Thoracic aorta (tissue), 2 donors: Measurements from ENCODE around the gene MBIP. TPM values are rescaled to one million over a fixed set of nuclear protein-coding genes. Genes with fewer than 3 reads are reported as not detected.

Experiments
- ATAC-seq: fragments of 150-250 bp; one replicate; pipeline ENCODE4 v1.8.0; 2017; ENCODE audit warnings: low read depth; ENCODE audit not compliant: insufficient number of reproducible peaks, low FRiP score
- DNase-seq: peaks from one replicate; pipeline ENCODE4 v3.0.0-alpha.2; 2020; ENCODE audit warnings: low spot score
- H3K27ac ChIP-seq, 2 donors: fragments of 200-600 bp; sonication (generic); 1 replicate in 1 of 2; 2 replicates in 1 of 2; pipeline ENCODE4 v1.5.1; 2016; ENCODE audit warnings: mild to moderate bottlenecking in 2 of 2, moderate library complexity in 2 of 2
- H3K27me3 ChIP-seq: fragments of 200-600 bp; sonication (generic); replicated peaks from 2 replicates; pipeline ENCODE4 v1.6.0; 2016; ENCODE audit warnings: mild to moderate bottlenecking; ENCODE audit not compliant: insufficient read depth
- H3K36me3 ChIP-seq: fragments of 200-600 bp; sonication (generic); one replicate; pipeline ENCODE4 v1.5.1; 2016
- H3K4me1 ChIP-seq, 2 donors: fragments of 200-600 bp; sonication (generic); 1 replicate in 1 of 2; 2 replicates in 1 of 2; pipeline versions ENCODE4 v1.5.1 to v1.6.0; 2016; ENCODE audit warnings: low read depth in 2 of 2, mild to moderate bottlenecking in 1 of 2; ENCODE audit not compliant: control insufficient read depth in 1 of 2
- H3K4me3 ChIP-seq: fragments of 200-600 bp; sonication (generic); 2 replicates; pipeline ENCODE4 v1.5.1; 2016; ENCODE audit warnings: mild to moderate bottlenecking
- H3K9me3 ChIP-seq: fragments of 200-600 bp; sonication (generic); 2 replicates; pipeline ENCODE4 v1.5.1; 2016
- total RNA-seq, 2 donors: library from RNA; depleted of rRNA; stranded (reverse); fragments of >200 nt; gene quantifications; one replicate each; pipeline versions ENCODE4 v1.1.0 to v1.2.3, GENCODE V29; 2016
- TF ChIP-seq, protein P1 (sequence below): fragments of 200-600 bp; sonication (generic); IDR thresholded peaks from one replicate; pipeline ENCODE4 v1.5.1; 2019; ENCODE audit warnings: antibody characterized with exemption

The MBIP gene
- total RNA-seq, 2 donors from 2014 or later = 22.7 to 23.4 TPM

DNA sequence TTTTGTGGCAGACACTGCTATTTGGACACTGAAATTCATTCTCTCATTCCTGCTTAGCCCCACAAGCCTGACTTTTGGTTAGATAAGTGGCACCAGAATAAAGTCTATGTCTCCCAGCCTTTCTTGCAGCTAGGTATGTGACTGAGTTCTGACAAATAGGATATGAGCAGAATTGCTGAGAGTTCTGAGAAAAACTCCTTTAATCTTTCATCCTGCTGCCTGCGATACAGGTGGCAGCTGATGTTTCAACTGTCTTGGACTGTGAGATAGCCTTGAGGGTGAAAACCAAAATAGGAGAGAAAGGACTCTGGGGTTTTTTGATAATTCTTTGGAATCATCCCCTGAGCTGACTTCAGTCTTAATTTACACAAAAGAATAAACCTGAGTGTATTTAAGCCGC, 55.8 kb downstream of the MBIP start:
- no peak overlapping the region for H3K4me3 ChIP-seq
- DNase-seq (no peak), ATAC-seq (no peak)
- no peak overlapping the region for H3K27ac ChIP-seq
- TF ChIP-seq, protein P1, sequence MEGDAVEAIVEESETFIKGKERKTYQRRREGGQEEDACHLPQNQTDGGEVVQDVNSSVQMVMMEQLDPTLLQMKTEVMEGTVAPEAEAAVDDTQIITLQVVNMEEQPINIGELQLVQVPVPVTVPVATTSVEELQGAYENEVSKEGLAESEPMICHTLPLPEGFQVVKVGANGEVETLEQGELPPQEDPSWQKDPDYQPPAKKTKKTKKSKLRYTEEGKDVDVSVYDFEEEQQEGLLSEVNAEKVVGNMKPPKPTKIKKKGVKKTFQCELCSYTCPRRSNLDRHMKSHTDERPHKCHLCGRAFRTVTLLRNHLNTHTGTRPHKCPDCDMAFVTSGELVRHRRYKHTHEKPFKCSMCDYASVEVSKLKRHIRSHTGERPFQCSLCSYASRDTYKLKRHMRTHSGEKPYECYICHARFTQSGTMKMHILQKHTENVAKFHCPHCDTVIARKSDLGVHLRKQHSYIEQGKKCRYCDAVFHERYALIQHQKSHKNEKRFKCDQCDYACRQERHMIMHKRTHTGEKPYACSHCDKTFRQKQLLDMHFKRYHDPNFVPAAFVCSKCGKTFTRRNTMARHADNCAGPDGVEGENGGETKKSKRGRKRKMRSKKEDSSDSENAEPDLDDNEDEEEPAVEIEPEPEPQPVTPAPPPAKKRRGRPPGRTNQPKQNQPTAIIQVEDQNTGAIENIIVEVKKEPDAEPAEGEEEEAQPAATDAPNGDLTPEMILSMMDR = no peak
- no peaks in the 10 kb centered on the region for H3K9me3 ChIP-seq
- H3K27me3 ChIP-seq = no peaks in the 10 kb centered on the region
- H3K36me3 ChIP-seq = no peaks in the 10 kb centered on the region
- no peaks in the 10 kb centered on the region for H3K4me1 ChIP-seq

DNA sequence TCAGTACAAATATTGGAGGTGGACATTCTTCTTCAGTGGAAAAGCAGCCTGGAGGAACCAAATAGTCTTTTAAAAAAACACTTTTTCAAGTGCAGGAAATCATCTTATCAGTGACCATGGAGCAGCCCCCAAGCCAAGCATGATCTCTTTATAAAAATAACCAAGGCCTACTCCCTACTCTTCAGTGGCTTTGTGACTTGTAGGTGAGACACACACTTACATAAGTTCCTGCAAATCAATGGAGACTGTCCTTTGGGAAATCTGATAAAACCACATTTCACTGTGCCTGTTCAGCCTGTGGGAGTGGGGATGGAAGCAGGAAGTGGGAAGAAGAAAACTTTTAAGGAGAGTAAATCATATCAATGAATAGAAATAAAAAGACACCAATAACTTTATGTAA, 56.3 kb downstream of the MBIP start:
- TF ChIP-seq, protein P1 = no peak
- Histone ChIP-seq H3K4me3 (no peak overlapping the region), H3K27ac (no peak overlapping the region), H3K4me1 (no peaks in the 10 kb centered on the region), H3K27me3 (no peaks in the 10 kb centered on the region), H3K36me3 (no peaks in the 10 kb centered on the region), H3K9me3 (no peaks in the 10 kb centered on the region)
- ATAC-seq = no peak
- no peak for DNase-seq

DNA sequence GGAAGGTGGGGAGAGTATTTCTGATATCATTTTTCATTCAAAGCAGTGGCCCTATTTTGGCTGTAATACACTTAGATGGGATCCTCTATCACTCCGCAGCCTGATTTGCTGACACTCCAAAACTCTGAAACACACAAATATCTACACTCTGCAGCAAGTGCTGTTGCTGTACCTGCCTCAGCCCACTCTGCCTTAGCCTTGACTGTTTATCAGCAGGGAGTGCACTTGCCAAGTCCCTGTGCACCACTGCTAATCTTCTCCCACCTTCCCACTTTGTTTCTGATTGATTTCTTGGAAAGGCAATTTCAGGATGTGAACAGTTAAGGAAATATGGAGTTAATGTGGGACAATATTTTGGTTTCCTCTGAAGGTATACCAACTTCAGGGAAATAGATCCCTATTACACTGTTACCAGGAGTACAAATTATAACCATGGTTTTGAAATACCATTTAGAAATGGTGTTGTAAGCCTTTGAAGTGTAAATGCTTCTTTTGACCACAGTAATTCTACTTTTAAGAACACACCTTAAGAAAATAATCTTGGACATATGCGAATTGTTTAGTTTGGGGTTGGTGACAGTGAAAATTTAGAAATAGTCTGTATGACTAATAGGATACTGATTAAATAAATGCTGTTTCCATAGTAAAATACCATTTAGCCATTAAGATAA, 59.3 kb downstream of the MBIP start:
- ATAC-seq = no peak
- Histone ChIP-seq H3K27me3 (no peaks in the 10 kb centered on the region), H3K9me3 (no peaks in the 10 kb centered on the region), H3K4me1 (no peaks in the 10 kb centered on the region), H3K36me3 (no peaks in the 10 kb centered on the region), H3K4me3 (no peak overlapping the region), H3K27ac (no peak overlapping the region)
- TF ChIP-seq, protein P1 = no peak
- DNase-seq = no peak

DNA sequence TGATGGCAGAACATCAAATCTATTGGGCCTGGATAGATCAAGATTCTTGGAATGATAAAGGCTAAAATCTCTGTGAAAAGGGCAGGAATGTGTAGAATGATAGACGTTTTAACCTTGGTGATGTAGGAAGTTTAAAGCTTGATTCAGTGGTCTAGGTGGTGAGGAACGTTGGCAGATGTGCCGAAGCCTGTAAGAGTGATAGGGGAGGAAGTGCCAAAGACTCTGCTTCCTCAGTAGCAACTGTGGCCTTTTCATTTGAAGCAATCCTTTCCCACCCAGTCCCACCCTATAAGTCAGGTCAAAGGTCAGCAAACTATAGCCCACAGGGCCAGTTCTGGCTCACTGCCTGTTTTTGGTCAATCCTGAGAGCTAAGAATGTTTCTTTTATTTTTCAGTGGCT, 62.2 kb downstream of the MBIP start:
- Histone ChIP-seq H3K36me3 (no peaks in the 10 kb centered on the region), H3K9me3 (no peaks in the 10 kb centered on the region), H3K27me3 (no peaks in the 10 kb centered on the region), H3K4me3 (no peak overlapping the region), H3K4me1 (no peaks in the 10 kb centered on the region), H3K27ac (no peak overlapping the region)
- TF ChIP-seq, protein P1 = no peak
- ATAC-seq (no peak), DNase-seq (no peak)

DNA sequence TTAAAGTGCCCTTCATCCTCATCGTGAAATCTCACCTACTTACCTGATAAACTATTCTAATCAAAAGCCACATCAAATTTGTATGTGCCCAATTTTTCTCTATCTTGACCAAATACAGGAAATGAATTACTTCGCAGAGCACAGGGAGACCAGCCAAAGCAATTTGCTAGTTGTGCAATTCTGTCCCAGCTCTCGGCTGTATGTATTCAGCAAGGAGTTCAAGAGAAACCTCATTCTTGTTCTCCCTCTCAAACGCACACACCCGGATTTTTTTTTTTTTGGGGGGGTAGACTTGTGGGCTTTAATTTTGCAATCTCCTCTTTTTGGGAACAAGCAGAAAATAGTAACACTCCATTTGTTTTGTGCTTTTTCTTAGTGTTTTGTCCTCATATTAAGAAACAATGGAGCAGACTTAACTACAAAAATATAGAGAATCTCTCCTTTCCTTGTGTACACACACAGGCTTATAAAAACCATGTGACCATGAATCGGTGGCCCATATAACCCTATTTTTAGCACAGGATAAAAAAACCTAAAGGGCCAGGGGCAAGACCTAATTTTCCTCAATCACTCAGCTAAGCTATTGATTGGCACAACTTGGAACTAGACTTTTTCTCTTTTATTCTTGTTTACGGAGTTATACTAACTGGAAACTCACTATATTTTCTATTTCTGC, 64.2 kb downstream of the MBIP start:
- Histone ChIP-seq H3K27ac (no peak overlapping the region), H3K4me1 (no peaks in the 10 kb centered on the region), H3K27me3 (no peaks in the 10 kb centered on the region), H3K36me3 (no peaks in the 10 kb centered on the region), H3K9me3 (no peaks in the 10 kb centered on the region), H3K4me3 (no peak overlapping the region)
- ATAC-seq (no peak), DNase-seq (no peak)
- TF ChIP-seq, protein P1 = no peak
